BE2C (cell line): ENCODE results near the gene ALDH7A1.

Experiments used
- DNase-seq: peaks from one replicate; pipeline ENCODE4 v3.0.0-alpha.2; 2020
- H3K27me3 ChIP-seq: fragments of 250-450 bp; sonication (Bioruptor Pico); 2 replicates; pipeline ENCODE4 v1.5.1; 2020; ENCODE audit warnings: mild to moderate bottlenecking
- H3K36me3 ChIP-seq: fragments of 250-450 bp; sonication (Bioruptor Pico); 2 replicates; pipeline ENCODE4 v1.5.1; 2020; ENCODE audit warnings: mild to moderate bottlenecking
- H3K4me1 ChIP-seq: fragments of 250-450 bp; sonication (Bioruptor Pico); 2 replicates; pipeline ENCODE4 v1.5.1; 2020
- H3K4me3 ChIP-seq: 2 replicates; pipeline ENCODE4 v1.5.1; 2011; ENCODE audit warnings: low read depth, low read length
- H3K9me3 ChIP-seq: fragments of 250-450 bp; sonication (Bioruptor Pico); 2 replicates; pipeline ENCODE4 v1.5.1; 2020
- CTCF ChIP-seq: IDR thresholded peaks from 2 replicates; pipeline ENCODE4 v1.5.1; 2012; ENCODE audit warnings: mild to moderate bottlenecking, low read depth, low read length

ALDH7A1 gene

GRCh38 chr5:126487596-126487995 is 107.4 kb downstream of the ALDH7A1 start:
- H3K4me3 ChIP-seq = no peak overlapping the region
- no peak for TF ChIP-seq CTCF
- no peaks in the 10 kb centered on the region for H3K4me1 ChIP-seq
- no peak for DNase-seq
- no peaks in the 10 kb centered on the region for H3K9me3 ChIP-seq
- no peaks in the 10 kb centered on the region for H3K36me3 ChIP-seq
- H3K27me3 ChIP-seq = no peaks in the 10 kb centered on the region

DNA sequence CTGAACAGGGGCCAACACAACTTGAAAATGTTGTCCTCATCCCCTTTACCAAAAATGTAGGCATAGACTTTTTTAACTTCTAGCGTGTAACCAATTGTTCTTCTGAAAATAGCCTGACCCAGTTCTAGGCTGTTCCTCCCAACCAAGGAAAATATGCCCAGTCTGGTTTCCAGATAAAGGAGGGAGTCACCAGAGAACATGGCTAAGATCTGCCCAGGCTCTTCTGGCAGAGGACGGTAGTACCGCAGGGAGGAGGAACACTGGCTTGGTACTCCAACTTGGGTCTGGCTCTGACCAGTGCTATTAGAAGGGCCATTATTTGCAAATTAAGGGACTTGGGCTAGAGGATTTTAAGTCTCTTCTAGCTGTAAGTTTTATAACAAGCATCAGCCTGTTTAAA is 108.7 kb downstream of the ALDH7A1 start:
- Histone ChIP-seq H3K36me3 (no peaks in the 10 kb centered on the region), H3K27me3 (no peaks in the 10 kb centered on the region), H3K4me3 (no peak overlapping the region), H3K4me1 (no peaks in the 10 kb centered on the region), H3K9me3 (no peaks in the 10 kb centered on the region)
- TF ChIP-seq CTCF = no peak
- DNase-seq = no peak

GRCh38 chr5:126484253-126484652 is 110.8 kb downstream of the ALDH7A1 start:
- DNase-seq = no peak
- Histone ChIP-seq H3K27me3 (no peaks in the 10 kb centered on the region), H3K9me3 (no peaks in the 10 kb centered on the region), H3K4me3 (no peak overlapping the region), H3K4me1 (no peaks in the 10 kb centered on the region), H3K36me3 (no peaks in the 10 kb centered on the region)
- no peak for TF ChIP-seq CTCF

DNA sequence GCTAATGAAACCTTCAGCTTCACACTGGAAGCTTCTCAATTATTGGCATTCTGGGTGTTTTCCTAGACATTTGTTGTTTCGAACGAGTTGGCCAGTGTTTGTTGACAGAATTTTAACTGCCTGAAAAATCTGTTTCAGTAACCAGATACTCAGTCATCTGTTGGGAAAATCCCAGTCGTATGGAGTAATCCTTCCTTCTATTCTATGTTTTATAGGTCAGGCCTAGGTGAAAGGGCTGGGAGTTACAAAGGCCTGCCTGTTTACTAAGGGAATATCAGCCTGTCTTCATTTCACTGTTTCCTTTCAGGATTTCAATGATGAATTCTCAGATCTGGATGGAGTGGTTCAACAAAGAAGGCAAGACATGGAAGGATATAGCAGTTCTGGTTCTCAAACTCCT is 111.9 kb downstream of the ALDH7A1 start:
- Histone ChIP-seq H3K4me3 (no peak overlapping the region), H3K36me3 (no peaks in the 10 kb centered on the region), H3K27me3 (no peaks in the 10 kb centered on the region), H3K9me3 (no peaks in the 10 kb centered on the region), H3K4me1 (no peaks in the 10 kb centered on the region)
- DNase-seq = no peak
- no peak for TF ChIP-seq CTCF

DNA sequence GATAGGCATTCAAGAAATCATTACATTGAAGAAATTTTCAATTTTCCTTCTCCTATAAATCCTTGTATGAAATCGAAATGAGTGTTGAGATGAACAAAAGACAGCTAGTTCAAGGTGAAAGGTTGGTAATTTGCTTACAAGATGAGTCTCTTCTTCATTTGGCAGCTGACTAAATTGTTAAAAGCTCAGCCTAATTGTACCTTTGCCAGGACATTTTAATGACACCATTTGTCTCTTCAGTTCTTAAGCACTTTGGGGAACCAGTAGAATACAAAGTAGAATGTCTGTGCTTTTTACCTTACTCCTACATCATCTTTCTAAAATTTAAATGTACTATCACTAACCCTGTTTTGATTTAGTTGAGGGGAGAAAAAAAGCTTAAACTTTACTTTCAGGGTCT is 112.4 kb downstream of the ALDH7A1 start:
- Histone ChIP-seq H3K4me3 (no peak overlapping the region), H3K4me1 (no peaks in the 10 kb centered on the region), H3K36me3 (no peaks in the 10 kb centered on the region), H3K9me3 (no peaks in the 10 kb centered on the region), H3K27me3 (no peaks in the 10 kb centered on the region)
- no peak for TF ChIP-seq CTCF
- no peak for DNase-seq

DNA sequence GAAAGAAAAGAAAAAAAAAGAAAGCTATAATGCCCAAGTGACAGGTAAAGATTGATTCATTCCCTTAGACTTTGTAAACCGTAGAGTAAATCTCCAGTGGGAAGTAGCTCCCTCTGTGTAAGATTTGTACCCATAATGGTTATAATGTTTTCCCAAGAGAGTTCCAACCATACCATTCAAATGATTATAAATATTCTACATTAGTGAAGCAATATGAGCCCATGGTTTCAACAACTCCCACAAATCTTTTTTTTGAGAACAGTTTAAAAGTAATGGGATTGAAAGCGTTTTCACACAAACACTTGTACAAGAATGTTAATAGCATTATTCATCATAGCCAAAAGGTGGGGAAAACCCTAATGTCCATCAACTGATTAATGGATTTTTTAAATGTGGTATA is 113.8 kb downstream of the ALDH7A1 start:
- Histone ChIP-seq H3K9me3 (no peaks in the 10 kb centered on the region), H3K27me3 (no peaks in the 10 kb centered on the region), H3K4me1 (no peaks in the 10 kb centered on the region), H3K4me3 (no peak overlapping the region), H3K36me3 (no peaks in the 10 kb centered on the region)
- TF ChIP-seq CTCF = no peak
- no peak for DNase-seq
